Posterior vena cava (tissue), 2 donors: Measurements from ENCODE around the gene OSER1. TPM values are rescaled to one million over a fixed set of nuclear protein-coding genes. Genes with fewer than 3 reads are reported as not detected.

Experiments
- DNase-seq: peaks from one replicate; pipeline ENCODE4 v3.0.0-alpha.2; 2020; ENCODE audit warnings: low spot score
- intact Hi-C, 2 donors: fragments of 100-400 bp; cut with DNase I; formaldehyde crosslinking; loops; one replicate each; pipeline versions ENCODE4 v1.14.1 to v1.14.2; 2022 to 2023
- total RNA-seq, 2 donors: library from RNA; stranded (reverse); fragmentation: NEBNext Ultra II Directional; extraction: Animal tissue kit (Norgen Biotek cat#: 25700); gene quantifications; one replicate each; pipeline ENCODE4 v1.2.1, GENCODE V29; 2021
- donor health status: DM: yes; HTN: yes; CAD: no.
- donor health status: DM: yes; HTN: yes; CAD: no.

Gene OSER1
- total RNA-seq, 2 donors from 2014 or later, result 24.3 to 27.3 TPM

- intact Hi-C loops, result no loop called here
These were observed 50.9 kb downstream of the OSER1 start for GRCh38 chr20:44159711-44160110.

GRCh38 chr20:44159125-44159524 is 51.4 kb downstream of the OSER1 start:
- intact Hi-C loops, result no loop called here

More at GRCh38 chr20:44159711-44160110, 50.9 kb downstream of the OSER1 start:
- no peak for DNase-seq

DNA sequence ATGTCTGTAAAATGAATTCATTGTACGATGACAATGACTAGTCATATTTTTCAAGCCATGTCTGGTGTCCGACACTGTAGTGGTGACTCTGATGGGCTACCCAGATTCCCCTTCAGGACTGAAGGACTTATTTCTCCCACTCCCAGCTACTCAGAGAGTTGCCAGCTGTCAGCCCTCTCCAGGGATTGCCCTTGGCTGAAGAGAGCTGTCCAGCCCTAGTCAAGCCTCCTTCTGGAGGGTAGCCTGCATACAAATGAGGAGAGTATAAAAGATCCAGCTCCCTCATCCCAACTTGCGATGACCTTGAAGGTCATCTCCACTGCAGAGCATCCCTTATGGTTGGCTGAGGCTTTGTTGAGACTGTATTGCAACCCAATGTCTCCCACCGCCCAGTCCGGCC is 53.5 kb downstream of the OSER1 start:
- intact Hi-C loops, result no loop called here
- DNase-seq, result no peak

More at GRCh38 chr20:44159125-44159524, 51.4 kb downstream of the OSER1 start:
- DNase-seq, result no peak

DNA sequence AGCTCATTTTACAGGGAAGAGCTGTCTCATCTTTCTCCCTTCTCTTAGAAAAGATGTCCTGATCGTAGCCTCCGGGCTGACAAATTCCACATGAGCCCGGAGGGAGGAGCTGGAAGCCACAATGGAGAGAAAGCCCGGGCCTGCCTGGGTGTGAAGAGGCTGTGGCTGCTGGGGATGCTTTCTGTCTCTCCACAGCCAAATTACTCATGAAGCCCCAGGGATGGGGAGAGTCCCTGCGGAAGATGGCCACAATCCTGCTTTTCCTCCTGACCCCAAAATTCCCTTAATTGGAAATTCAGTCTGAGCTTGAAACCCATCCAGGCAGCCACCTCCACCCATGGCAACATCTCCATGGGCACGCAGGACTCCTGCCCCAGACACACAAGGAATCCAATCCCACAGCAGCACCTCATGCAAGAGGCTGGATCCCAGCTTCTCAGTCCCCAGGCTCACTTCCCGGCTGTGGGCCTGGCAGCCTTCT is 56.0 kb downstream of the OSER1 start:
- DNase-seq, result no peak
- intact Hi-C loops, result loop anchor here in 1 of 2 donors (5.0 kb wide), 1 partner anchor 33 kb away; the partner anchor contains the start of gene JPH2

GRCh38 chr20:44153636-44154043 is 56.9 kb downstream of the OSER1 start:
- intact Hi-C loops, result loop anchor here in 1 of 2 donors (5.0 kb wide), 1 partner anchor 34 kb away; the partner anchor contains the start of gene JPH2
- no peak for DNase-seq

GRCh38 chr20:44151621-44152416 is 58.8 kb downstream of the OSER1 start:
- intact Hi-C loops, result loop anchor here in 1 of 2 donors (5.0 kb wide), 1 partner anchor 35 kb away; the partner anchor contains the start of gene JPH2
- DNase-seq, result no peak

GRCh38 chr20:44146272-44146671 is 64.3 kb downstream of the OSER1 start:
- intact Hi-C loops, result no loop called here
- no peak for DNase-seq

Other genes starting within 250 kb of the OSER1 start
- 100 to 1,000 TPM; 121 to 130 TPM for gene JPH2, start 23.6 kb downstream of the OSER1 start, total RNA-seq
- not detected for gene GDAP1L1, start 36.5 kb upstream of the OSER1 start, total RNA-seq
- gene FITM2, start 100.4 kb upstream of the OSER1 start, total RNA-seq, result 10 to 100 TPM in 1 of 2 donors, 1 to 10 TPM in 1; 8.0 to 10.6 TPM
- not detected for gene R3HDML, start 126.3 kb upstream of the OSER1 start, total RNA-seq
- gene HNF4A, start 144.9 kb upstream of the OSER1 start, total RNA-seq, result not detected